ENCODE results near the gene ATXN1.
"Not testable (repeated sequence)": the region's sequence is repeated elsewhere in the genome, so short reads cannot be mapped to it uniquely, and the experiment has no call there.

The ATXN1 gene

DNA sequence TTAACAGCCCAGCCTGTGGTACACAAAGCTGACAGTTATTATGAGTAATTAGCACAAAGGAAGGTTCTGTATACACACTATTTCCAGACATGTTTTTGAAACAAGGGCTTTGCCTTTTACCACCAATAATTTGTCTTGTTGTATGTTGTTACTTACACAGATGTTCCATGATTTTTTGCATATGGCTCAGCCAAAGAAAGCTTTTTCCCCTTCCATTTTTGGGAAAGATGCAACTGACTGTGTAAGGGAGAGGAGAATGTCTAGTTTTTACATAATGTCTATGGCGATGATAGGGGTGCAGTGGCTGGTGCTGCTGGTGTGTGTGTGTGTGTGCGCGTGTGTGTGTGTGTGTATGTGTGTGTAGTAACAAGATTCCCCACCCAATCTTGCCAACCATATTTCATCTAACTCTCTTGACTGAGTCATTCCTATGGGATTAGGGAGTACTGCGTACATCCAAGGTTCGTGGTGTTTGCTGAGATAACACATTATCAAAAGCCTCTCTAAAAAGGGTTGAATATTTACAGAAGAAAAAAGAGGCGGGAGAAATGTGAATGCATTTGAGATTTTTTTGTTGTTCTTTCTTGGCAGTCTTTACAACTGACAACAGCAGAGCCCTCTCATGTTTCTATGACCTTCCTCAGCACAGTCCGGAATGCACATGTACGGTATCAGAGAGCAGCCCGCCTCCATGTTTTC is 330.7 kb downstream of the ATXN1 start:
- no peak for DNase-seq

DNA sequence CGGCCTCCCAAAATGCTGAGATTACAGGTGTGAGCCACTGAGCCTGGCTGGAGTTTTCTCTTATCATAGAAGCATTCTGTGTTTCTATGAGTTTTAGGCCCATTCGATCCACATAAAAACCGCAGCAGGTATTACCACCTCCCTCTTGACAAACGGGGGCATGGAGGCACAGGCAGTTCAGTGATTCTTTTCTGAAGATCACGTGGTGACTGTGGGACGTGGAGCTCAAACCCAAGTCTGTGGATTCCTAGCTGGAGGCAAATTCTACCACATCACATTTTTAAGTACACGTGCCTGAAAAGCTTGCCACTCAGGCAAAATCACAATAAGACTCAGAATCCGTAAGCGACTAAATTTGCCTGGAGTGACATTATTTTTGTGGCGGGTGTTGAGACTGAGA is 331.6 kb downstream of the ATXN1 start:
- no peak for DNase-seq

DNA sequence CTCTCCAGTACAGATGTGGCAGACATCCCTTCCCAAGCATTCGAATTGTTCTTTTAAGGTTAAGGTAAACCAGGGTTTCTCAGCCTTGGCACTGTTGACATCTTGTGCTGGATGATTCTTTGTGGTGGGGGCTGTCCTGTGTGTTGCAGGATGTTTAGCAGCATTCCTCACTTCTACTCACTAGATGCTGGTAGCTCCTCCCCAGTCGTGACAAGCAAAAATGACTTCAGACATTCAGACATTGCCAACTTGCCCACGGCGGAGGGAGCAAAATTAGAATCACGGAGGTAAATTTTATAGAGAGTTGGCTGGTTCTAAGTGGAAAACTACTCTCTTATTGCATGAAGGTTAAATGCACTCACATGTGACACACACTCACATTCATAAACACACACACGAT is 334.1 kb downstream of the ATXN1 start:
- no peak for DNase-seq

DNA sequence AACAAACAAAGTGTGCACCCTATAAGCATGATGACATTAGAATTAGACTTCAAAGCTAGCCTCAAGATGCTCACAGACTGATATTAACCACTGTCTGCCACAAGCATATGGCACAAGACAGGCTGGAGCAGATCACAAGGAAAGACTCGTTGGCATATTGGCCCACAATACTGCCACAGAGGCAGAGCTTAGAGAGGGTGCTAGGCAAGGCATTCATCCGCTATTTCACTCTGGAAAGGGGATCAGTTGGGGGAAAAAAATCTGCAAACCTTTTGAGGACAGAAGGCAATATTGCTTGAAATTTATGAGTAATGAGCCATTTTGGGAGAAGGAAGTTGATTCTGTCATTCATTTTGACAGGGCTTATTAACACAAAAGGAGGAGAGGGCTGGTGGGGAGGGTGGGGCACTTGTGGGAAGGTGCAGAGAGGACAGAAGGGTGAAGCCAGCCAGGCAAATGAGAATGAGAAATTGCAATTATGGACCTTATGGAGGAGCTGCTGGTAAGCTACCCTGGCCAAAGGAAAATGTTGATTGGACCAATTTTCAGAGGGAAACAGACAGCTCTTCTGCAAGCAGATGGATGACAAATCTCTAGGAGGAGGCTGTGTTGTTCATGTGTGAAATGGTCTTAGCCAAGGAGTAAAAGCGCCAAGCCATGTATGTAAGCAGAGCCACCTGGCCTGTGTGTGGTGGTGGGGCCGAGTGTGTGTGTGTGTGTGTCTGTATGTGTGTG is 335.2 kb downstream of the ATXN1 start:
- DNase-seq: no peak

DNA sequence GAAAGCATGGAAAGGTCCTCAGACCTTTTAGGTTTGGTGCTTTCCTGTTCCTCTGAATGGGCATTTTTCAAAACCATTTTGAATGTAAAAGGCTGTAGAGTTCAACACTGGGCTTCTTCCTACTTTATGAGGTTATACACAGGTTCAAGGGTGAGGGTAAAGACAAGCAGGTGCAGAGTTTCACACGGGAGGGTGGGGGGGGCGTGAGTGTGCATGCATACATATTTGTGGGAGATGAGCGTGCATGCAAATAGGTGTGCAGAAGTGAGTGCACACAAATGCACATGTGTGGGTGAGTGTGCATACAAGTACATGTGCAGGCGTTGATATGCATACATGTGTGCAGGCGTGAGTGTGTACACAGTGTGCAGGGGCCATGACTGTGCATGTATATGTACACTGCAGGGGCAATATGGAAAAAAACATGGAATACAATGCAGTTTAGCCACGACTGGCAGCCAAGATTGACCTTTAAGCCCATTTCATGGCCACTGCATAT is 339.7 kb downstream of the ATXN1 start:
- DNase-seq: no peak

DNA sequence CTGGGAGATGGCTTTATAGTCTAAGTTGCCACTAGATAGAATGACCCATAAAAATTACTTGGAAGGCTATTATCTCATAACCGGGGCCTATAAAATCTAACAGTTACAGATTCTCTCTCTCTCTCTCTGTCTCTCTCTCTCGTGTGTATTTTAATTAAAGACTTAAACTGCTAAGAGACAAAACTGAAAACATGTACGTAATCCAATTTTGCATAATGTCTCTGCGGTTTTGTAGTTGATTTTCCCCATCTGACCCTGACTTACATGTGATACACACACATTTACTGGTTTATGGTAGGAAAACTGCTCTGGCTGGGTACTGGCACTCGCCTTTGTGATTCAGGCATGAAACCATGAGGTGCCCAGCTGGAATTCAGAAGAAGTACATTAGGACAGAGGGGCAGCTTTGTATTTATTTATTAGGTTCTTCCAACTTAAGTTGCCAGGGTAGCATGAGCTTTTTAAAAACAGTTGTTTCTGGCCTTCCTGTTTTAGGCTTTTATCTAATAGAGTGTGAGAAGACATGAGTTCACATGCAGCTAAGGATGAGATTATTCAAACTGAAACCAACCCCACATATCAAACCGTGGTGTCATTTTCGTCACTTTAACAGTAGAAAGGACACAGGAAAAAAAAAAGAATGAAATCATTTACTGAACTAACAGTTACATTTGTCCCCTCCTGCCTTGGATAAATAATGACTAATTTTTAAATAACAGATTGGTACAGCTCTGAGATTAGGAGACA is 340.4 kb downstream of the ATXN1 start:
- no peak for DNase-seq

DNA sequence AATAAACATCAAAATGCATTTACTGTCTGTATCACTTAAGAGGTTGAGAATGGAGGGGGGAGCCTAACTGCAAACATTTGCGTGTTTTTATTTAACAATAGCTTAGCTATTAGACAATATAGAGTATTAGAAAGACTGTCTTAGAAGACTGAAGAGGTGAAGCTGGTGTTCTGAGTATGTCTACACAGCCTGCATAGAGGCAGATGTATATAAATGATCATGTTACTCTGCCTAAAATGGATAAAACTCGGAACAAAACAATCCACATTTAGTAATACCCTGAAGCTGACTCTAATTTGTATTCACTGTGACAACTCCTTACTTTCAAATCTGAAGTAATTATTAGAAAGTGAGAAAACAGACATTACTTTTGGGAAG is 340.9 kb downstream of the ATXN1 start:
- no peak for DNase-seq

DNA sequence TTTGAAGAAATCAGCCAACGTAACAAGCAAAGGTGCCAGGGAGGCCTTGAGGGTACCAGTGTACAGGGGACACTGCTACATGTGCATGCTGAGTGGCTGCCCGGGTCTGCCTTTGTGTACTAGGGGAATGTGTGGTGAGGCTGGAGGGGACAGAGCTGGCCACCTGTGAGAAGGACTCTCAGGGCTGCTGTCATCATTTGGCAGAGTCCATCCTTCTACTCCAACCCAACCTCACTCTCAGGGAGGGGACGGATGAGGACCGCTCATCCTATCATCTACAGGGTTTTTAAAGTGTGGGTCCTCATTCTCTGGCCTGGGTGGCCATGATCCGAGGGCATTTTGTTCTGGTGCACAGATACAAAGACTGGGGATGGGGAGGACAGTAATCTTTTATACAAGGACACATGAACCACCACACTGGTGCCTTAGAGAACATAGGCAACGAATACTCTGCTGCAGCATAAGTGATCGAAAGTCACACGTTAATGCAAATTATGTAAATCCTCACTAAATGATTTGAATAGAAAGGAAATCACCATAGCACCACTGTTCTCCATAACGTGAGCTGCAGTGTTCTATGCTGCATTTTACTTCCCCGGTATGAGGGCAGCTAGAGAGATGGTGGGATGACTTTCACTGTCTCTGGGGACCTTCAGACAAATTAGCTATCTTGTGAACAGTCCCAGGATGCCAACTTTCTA is 341.5 kb downstream of the ATXN1 start:
- no peak for DNase-seq

DNA sequence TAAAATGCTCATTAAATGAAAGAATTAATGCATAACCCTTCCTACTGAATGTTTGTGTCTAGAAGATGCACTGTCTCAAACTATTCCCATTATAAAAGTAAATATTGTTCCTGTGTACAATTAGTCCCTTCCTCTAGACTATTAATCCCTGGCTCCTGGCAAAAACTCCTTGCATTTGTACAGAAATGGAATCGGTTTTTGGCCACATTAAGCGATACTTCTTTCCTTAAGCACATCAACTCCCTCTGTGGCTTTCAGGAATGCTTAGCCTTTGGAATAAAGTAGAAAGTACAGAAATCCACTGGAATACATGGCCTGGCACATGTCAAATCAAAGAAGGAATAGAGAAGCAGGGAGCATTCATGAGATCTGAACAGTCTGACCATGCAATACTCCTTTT is 343.1 kb downstream of the ATXN1 start:
- no peak for DNase-seq

DNA sequence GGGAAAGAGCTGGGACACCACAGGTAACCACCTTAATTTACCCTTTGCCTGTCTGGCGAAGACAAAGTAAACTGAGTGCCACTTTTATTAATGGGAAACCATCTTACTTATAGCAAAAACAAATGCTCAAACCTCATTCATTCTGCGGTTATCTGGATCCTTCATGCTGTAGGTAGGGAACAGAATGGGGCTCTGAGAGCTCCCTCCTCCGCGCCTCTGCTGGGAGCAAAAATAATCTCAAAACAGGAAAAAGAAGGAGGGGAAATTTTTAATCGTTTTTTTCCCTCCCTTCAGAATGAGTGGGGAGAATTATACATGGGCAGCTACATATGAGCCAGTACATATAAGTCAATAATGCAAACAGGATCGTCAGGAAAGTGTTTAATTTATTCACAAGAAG is 345.6 kb downstream of the ATXN1 start:
- DNase-seq: no peak

DNA sequence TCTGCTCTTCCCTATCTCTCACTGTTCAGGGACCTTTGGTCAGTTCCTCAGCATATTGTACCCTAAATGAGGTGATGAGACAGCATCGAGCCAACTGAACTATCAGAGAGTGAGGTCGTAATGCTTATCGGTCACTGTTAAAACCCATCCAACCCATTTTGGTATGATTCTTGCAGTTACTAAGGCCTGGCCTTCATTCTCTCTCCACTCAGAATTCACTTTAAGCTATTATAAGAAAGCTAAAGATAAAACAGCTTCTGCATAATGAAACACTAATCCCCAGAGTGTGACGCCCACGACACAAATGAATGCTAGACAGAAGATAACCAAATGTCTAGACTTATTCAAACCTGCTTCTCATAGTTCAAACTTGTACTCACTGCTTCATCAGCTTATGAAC is 347.1 kb downstream of the ATXN1 start:
- no peak for DNase-seq

DNA sequence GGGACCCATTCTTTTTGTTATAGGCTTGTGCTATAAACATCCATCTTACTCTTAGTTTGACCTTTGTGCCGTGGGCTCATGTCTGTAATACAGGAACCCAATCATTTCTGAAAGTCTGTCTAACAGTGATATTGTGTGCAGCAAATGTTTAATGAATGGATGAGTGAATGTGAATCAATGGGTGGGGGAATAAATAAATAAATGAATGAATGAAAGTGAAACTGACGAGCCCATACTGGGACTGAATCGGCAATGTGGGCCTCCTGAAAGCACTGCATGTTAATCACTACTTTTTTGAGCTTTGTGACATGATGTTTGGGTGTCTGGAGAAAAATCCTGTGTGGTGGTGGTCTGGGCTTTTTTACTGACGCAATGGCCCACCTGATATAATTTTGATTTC is 347.9 kb downstream of the ATXN1 start:
- DNase-seq: no peak

DNA sequence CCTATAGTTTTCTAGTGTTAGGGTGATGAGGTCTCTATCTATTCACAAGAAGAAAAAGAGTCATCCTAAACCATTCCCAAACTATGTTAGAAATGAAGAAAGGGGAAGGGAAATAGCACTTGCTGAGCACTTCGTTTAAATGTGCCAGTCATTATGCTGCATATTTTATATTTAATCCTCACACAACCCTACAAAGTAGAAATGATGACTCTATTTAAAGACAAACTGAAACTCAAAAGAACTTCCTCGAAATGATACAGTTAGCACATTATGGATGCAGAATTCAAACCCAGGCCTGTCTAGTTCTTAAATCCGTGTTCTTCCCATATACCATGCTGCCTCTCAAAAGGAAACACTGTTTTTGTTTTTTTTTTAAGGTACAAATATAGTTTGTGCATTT is 348.3 kb downstream of the ATXN1 start:
- no peak for DNase-seq

DNA sequence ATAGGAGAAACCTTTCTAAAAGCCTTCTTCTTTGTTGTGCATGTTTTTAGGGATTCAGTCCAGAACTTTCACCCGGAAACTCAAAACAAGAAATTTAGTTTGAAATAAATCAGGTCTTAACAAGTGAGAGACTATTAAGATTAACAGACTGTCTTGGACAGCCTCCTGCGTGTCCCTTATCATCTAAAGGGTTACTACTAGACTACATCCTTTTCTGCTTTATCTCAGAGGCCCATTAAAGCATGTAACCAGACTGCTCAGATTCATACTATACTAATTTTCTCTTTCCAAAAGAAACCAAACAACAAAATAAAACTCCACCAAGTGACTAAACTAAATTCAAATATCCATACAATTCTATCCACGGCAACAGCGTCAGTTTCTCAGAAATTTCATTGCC is 349.1 kb downstream of the ATXN1 start:
- DNase-seq: no peak

DNA sequence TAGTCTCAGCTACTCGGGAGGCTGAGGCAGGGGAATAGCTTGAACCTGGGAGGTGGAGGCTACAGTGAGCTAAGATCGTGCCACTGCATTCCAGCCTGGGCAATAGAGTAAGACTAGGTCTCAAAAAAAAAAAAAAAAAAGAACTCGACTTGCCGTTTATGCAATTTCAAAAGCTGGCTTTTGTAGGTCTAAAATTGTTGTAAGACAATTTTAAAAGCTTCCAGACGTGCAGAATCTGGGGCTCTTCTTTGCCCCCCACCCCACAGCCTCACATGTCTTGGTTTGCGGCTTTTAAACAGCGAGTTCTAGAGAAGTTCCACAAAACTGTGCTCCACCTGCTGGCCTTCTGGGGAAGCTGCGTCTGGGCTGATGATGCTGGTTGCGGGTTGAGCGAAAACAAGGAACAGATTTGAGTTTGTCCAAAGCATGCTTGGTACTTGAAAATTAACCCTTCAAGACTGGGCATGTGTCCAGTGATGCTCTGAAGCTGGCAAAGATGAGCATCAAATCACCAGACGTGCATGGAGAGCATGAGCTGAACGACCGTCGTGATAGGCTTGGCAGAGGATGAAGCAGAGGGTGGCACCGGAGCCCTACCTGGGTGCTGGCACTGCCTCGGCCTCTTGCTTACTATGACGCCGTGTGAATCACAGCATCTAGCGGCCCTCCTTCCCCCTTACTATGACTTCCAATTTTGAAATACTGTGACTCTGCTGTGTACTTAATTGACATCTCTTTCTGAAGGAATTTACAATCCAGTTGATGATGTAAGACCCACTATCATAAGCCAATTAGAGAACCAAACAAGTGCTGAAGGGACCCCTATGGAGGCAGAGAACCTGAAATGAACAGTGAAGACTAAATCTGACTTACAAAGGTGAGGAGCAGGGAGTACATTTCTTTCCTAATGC is 351.5 kb downstream of the ATXN1 start:
- no peak for DNase-seq

DNA sequence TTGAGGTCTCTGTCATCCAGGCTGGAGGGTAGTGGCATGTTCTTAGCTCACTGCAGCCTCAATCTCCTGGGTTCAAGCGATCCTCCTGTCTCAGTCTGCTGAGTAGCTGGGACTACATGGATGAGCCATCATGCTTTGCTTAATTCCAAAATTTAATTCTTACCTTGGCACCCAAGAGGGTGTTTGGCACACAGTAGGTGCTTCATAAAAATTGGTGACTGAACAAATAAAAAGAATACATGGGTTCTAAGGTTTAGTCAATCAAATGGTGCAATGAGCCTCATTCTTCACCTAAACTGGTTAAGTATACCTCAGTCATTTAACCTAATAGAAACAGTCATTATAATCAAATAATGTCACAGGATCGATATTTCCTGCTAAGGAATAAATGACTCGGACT is 352.5 kb downstream of the ATXN1 start:
- no peak for DNase-seq

DNA sequence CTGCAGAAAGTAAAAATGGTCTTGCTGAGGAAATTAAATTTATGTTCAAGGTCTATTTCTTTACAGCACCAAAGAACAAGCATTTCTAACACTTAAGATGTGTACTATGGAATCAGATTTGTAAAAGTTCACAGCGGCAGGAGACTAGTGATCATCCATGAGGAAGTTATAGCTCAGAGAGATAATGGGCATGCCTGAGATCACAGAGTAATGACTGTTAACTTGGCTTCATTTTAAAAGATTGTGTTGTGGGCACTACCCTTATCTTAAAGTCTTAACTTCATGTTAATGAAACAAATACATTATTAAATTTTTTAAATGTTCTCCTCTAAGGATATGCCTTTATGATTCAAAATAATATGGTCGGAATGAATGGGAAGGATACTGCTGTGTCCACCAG is 354.3 kb downstream of the ATXN1 start:
- DNase-seq: no peak

DNA sequence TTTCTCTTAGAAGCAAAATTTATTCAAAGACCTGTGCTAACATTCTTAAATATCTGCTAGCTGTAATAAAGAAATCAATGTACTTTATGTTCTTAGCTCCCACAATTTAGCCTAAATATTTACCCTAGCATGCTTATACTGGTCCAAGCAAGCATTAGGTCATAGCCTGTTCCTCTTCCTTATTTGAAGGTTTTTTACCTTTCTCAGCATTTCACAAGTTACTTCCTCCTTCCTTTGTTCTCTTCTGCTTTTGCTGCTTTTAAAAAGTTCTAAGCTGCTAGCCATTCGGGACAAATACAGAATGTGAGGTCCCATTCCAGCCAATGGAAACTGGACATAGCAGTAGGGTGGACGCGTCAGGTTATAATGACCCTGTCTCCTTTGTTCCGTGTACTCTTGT is 354.7 kb downstream of the ATXN1 start:
- DNase-seq: not testable (repeated sequence)

DNA sequence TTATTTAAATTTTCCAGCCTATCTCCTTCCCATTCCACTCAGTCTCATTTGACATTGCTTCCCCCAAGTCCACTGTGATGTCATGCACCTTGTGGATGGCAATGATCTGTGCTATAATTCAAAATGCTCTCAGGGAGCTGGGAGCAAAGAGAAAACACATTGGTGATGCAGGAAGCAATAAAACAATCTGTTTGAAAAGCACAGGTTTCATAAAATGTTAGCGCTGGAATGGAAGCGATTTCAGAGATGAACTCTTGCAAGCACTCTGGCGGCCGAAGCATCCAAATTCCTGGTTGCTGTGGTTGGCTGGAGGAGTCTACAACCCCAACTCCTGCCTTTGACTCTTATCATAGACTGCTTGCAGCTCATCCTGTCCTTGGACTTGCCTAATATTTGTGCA is 355.9 kb downstream of the ATXN1 start:
- no peak for DNase-seq

DNA sequence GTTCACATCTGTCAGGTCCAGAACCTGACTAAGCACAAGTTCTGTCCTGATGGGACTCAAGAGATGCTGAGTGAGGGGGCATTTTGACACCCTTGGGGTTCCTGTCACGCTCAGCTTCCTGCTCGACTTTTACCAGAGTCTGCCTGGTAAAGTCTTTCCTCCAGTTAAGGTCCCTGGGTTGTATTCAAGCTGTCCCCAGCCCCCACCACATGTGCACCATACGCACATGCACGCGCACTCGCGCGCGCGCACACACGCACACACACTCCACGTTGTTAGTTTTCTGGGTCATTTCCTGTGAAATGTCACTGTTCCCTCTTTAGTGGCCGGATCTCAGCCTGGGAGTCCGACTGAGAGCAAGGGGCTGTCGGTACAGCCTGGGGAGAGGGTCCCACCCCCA is 356.8 kb downstream of the ATXN1 start:
- peak; percentile 21 for DNase-seq

DNA sequence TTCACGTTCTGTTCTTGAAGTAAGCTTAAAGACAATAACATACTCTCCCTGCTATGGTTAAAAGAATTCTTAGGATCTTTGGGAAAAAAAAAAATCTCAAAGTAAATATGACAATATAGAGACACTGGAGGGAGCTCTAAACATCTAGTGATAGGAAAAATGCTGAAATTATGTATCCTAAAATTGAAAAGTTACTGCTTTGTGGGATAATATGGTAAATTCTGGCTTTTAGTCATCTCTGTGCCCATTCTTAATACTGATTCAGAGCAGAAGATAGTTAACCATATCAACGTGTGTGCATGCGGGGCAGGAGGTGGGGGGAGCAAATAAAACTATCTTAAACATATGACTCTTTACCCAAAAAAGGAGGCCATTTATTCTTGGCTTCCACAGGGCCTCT is 357.4 kb downstream of the ATXN1 start:
- no peak for DNase-seq

DNA sequence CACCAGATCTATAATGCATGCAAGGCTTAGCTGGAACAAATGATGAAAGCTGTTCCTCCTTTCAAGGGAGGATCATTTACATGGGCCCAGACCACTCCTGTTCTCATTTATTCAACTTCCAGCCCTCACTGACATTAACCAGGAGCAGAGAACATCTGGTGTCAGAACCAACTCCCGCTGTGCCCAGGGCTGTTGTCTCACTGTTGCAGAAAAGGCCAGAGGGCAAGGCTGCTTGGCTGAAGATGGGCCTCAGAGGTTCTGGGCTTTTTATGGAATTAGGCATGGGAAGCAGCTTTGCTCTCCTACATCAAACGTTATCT is 358.7 kb downstream of the ATXN1 start:
- no peak for DNase-seq

Measured in activated gamma-delta T cell (primary cell).